ENCODE data around the gene HSF4. TPM values are rescaled to one million over a fixed set of nuclear protein-coding genes. Genes with fewer than 3 reads are reported as not detected.

Gene HSF4
- total and polyA plus RNA-seq, 2 experiments from 2014 or later: 5.5 to 15.7 TPM

GRCh38 chr16:67179421-67180080 is 15.0 kb downstream of the HSF4 start:
- WGBS (ENCODE audit: low lambda C conversion rate, missing lambda C conversion rate): 90% methylated on average over 13 of the region's 13 CpGs
- H3K36me3 ChIP-seq (replicated peaks; ENCODE audit: insufficient read depth, low read depth): no peaks in the 10 kb centered on the region
- H3K79me2 ChIP-seq: peaks cover 12% of the 10 kb centered on the region
- H4K20me1 ChIP-seq (ENCODE audit: insufficient read depth, poor library complexity, severe bottlenecking): peaks cover 3% of the 10 kb centered on the region
- TF ChIP-seq EZH2phosphoT487 (IDR thresholded peaks at IDR 0.05; ENCODE audit: low read depth, severe bottlenecking, unreplicated experiment) (no peak), CTCF (IDR thresholded peaks at IDR 0.05; ENCODE audit: poor library complexity) (peak; percentile 5), EZH2 (IDR thresholded peaks at IDR 0.05; ENCODE audit: borderline replicate concordance) (no peak)
- no peak overlapping the region for H3K4me2 ChIP-seq
- H3K4me1 ChIP-seq (ENCODE audit: insufficient read depth): peaks cover 14% of the 10 kb centered on the region
- DNase-seq (ENCODE audit: low spot score): no peak
- no peak overlapping the region for H3K27ac ChIP-seq
- no peak overlapping the region for H3K4me3 ChIP-seq
- no peaks in the 10 kb centered on the region for H3K9me3 ChIP-seq (ENCODE audit: low read depth)
- no peaks in the 10 kb centered on the region for H3K27me3 ChIP-seq
- no peaks in the 10 kb centered on the region for H3K9me2 ChIP-seq (replicated peaks; ENCODE audit: insufficient read depth)
- H2AFZ ChIP-seq: no peak overlapping the region

GRCh38 chr16:67180166-67180565 is 15.6 kb downstream of the HSF4 start:
- H3K79me2 ChIP-seq: peaks cover 12% of the 10 kb centered on the region
- H3K9me3 ChIP-seq (ENCODE audit: low read depth): no peaks in the 10 kb centered on the region
- DNase-seq (ENCODE audit: low spot score): no peak
- H3K36me3 ChIP-seq (replicated peaks; ENCODE audit: insufficient read depth, low read depth): no peaks in the 10 kb centered on the region
- H3K4me1 ChIP-seq (ENCODE audit: insufficient read depth): peaks cover 18% of the 10 kb centered on the region
- TF ChIP-seq EZH2 (IDR thresholded peaks at IDR 0.05; ENCODE audit: borderline replicate concordance): no peak
- no peak for TF ChIP-seq EZH2phosphoT487 (IDR thresholded peaks at IDR 0.05; ENCODE audit: low read depth, severe bottlenecking, unreplicated experiment)
- no peak for TF ChIP-seq CTCF (IDR thresholded peaks at IDR 0.05; ENCODE audit: poor library complexity)
- H4K20me1 ChIP-seq (ENCODE audit: insufficient read depth, poor library complexity, severe bottlenecking): peaks cover 3% of the 10 kb centered on the region
- no peak overlapping the region for H2AFZ ChIP-seq
- no peak overlapping the region for H3K4me2 ChIP-seq
- H3K4me3 ChIP-seq: no peak overlapping the region
- H3K27ac ChIP-seq: no peak overlapping the region
- no peaks in the 10 kb centered on the region for H3K9me2 ChIP-seq (replicated peaks; ENCODE audit: insufficient read depth)
- 92% methylated on average over 16 of the region's 16 CpGs for WGBS (ENCODE audit: low lambda C conversion rate, missing lambda C conversion rate)
- no peaks in the 10 kb centered on the region for H3K27me3 ChIP-seq

GRCh38 chr16:67181346-67181745 is 16.8 kb downstream of the HSF4 start:
- Histone ChIP-seq H4K20me1 (ENCODE audit: insufficient read depth, poor library complexity, severe bottlenecking) (peaks cover 3% of the 10 kb centered on the region), H3K27me3 (no peaks in the 10 kb centered on the region), H3K4me3 (no peak overlapping the region), H3K36me3 (replicated peaks; ENCODE audit: insufficient read depth, low read depth) (no peaks in the 10 kb centered on the region), H3K9me3 (ENCODE audit: low read depth) (no peaks in the 10 kb centered on the region), H3K79me2 (peaks cover 12% of the 10 kb centered on the region), H3K4me2 (no peak overlapping the region), H3K27ac (no peak overlapping the region), H3K4me1 (ENCODE audit: insufficient read depth) (peaks cover 19% of the 10 kb centered on the region), H2AFZ (no peak overlapping the region), H3K9me2 (replicated peaks; ENCODE audit: insufficient read depth) (no peaks in the 10 kb centered on the region)
- 83% methylated on average over 2 of the region's 2 CpGs for whole genome bisulfite sequencing (ENCODE audit: low lambda C conversion rate, missing lambda C conversion rate)
- TF ChIP-seq EZH2phosphoT487 (IDR thresholded peaks at IDR 0.05; ENCODE audit: low read depth, severe bottlenecking, unreplicated experiment) (no peak), EZH2 (IDR thresholded peaks at IDR 0.05; ENCODE audit: borderline replicate concordance) (no peak), CTCF (IDR thresholded peaks at IDR 0.05; ENCODE audit: poor library complexity) (no peak)
- no peak for DNase-seq (ENCODE audit: low spot score)

All from hepatocyte (in vitro differentiated cells).